IPS-18a (cell line): ENCODE data around the gene PDE8B.

Experiments used
- H3K27ac ChIP-seq: one replicate; pipeline ENCODE4 v1.5.1; 2013; ENCODE audit warnings: low read length
- H3K27me3 ChIP-seq: one replicate; pipeline ENCODE4 v1.6.1; 2013; ENCODE audit warnings: mild to moderate bottlenecking, low read length; ENCODE audit not compliant: control insufficient read depth, insufficient read depth
- H3K36me3 ChIP-seq: one replicate; pipeline ENCODE4 v1.6.1; 2013; ENCODE audit warnings: low read depth, low read length; ENCODE audit not compliant: control insufficient read depth
- H3K4me1 ChIP-seq: one replicate; pipeline ENCODE4 v1.6.1; 2013; ENCODE audit warnings: low read depth, low read length; ENCODE audit not compliant: control insufficient read depth
- H3K4me3 ChIP-seq: one replicate; pipeline ENCODE4 v1.5.1; 2013; ENCODE audit warnings: low read length
- H3K9ac ChIP-seq: one replicate; pipeline ENCODE4 v1.6.1; 2013; ENCODE audit warnings: mild to moderate bottlenecking, low read length, moderate library complexity
- H3K9me3 ChIP-seq: one replicate; pipeline ENCODE4 v1.6.1; 2013; ENCODE audit warnings: low read depth, low read length; ENCODE audit not compliant: control insufficient read depth

The PDE8B gene

DNA sequence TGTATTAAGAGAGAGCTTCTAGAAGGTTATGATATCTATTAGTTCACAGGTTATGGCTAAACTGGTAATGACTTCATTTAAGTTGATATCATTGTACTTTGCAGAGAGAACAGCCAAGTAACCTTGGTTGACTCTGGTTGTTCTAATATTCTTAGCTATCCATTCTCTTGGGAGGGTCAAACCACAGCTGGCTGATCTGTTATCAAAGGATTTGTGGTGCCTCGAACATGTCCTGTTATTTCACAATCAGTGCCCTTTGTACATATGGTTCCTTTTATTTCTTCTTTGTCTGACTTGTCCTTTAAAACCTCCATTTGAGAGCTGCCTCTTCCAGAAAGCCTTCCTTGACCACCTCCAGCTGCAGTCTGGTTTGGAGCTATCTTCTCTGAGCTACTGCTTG lies 61.7 kb downstream of the PDE8B start:
- Histone ChIP-seq H3K27me3 (no peaks in the 10 kb centered on the region), H3K9me3 (no peaks in the 10 kb centered on the region), H3K4me1 (peaks cover 4% of the 10 kb centered on the region), H3K9ac (no peak overlapping the region), H3K27ac (no peak overlapping the region), H3K4me3 (no peak overlapping the region), H3K36me3 (no peaks in the 10 kb centered on the region)

DNA sequence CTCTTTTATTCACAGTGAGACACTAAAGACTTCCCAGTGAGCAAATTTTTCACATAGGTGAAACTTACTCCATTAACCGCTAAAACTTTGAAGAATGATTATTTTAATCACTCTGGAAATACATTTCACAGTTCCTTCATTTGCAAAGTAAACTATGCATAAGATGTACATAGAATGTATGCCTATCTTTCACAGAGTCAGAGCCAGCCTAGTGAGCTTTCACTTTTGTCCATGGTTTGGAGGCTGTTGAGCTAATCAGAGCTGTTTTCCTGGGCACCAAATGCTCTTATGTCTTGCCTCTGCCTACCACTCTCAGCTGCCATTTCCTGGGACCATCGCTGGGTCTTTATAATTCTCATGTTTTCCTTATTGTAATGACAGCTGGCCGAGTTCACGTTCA lies 67.3 kb downstream of the PDE8B start:
- Histone ChIP-seq H3K36me3 (no peaks in the 10 kb centered on the region), H3K9me3 (no peaks in the 10 kb centered on the region), H3K4me3 (no peak overlapping the region), H3K4me1 (peaks cover 4% of the 10 kb centered on the region), H3K9ac (no peak overlapping the region), H3K27me3 (no peaks in the 10 kb centered on the region), H3K27ac (no peak overlapping the region)

DNA sequence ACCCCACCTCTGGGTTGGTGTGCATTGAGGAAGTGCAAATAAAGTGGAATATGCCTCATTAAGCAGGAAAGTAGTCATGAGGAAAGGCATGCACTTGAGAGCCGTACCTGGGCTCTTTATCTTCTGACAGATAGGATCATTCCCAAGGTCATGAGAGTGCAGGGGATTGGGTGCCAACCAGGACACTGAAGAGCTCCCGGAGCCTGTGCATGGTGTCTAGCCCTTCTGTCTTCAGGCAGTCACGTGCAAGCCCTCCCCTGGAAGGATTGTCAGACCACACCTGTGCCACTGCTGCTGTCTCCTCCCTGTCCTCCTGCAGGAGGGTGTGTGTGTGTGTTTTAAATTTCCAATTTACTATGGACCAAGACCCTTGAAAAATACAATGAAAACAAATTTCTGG lies 69.6 kb downstream of the PDE8B start:
- Histone ChIP-seq H3K27ac (no peak overlapping the region), H3K27me3 (no peaks in the 10 kb centered on the region)

DNA sequence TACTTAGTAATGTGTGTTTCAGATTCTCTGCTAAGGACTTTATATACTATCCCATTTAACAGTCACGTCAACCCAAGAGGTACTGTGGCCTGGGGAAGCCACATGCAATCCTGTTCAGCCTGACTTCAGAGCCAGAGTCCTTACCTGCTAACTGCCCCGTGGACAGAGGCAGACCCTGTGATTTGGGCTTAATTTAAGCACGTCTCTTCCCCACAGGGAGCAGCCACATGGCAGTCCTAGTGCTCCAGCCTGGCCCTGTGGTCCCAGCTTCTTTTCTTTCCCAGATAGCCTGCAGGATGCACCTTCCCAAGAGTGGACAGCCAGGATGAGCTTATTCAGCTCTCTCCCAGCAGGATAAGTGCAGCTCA lies 71.5 kb downstream of the PDE8B start:
- Histone ChIP-seq H3K27ac (no peak overlapping the region), H3K4me3 (no peak overlapping the region), H3K9ac (no peak overlapping the region)

More for the DNA sequence above, 69.6 kb downstream of the PDE8B start:
- Histone ChIP-seq H3K9ac (no peak overlapping the region), H3K4me3 (no peak overlapping the region), H3K36me3 (no peaks in the 10 kb centered on the region), H3K9me3 (no peaks in the 10 kb centered on the region), H3K4me1 (peaks cover 4% of the 10 kb centered on the region)

DNA sequence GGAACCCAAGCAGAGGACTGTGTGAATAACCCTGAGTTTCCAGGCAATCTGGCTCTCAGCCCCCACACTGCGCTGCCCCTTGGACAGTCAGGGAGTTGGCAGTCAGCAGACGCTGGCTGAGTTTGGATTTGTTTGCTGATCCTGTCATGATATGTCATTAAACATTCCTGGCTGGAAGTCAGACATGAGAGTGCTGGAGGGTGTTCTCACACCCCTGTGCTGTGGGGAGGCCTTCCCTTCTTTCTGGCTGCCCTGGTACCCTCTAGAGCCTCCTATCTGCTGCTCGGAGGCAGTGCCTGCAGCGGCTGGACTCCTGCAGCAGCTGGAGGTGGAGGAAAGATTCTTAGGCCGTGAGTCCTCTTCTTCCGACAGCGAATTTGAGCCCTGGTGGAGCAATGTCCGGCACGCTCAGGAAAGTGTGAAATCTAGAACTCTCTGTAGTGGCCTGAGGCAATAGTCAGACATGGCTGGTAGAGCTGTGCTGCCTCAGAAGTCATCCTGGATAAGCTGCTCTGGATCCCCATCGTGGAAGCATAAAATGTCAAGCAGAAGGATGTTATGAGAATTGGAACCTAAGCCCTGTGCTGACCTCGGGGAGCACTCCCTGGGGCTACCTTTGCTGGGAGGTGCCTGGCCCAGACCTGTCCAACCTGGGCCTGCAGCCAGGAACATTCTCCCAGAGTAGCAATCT lies 72.0 kb downstream of the PDE8B start:
- Histone ChIP-seq H3K9ac (no peak overlapping the region), H3K27ac (no peak overlapping the region), H3K4me3 (no peak overlapping the region), H3K27me3 (no peaks in the 10 kb centered on the region), H3K9me3 (no peaks in the 10 kb centered on the region), H3K36me3 (no peaks in the 10 kb centered on the region), H3K4me1 (no peaks in the 10 kb centered on the region)

More for the DNA sequence above, 71.5 kb downstream of the PDE8B start:
- no peaks in the 10 kb centered on the region for H3K27me3 ChIP-seq
- H3K4me1 ChIP-seq, result peaks cover 3% of the 10 kb centered on the region
- H3K9me3 ChIP-seq, result no peaks in the 10 kb centered on the region
- no peaks in the 10 kb centered on the region for H3K36me3 ChIP-seq

DNA sequence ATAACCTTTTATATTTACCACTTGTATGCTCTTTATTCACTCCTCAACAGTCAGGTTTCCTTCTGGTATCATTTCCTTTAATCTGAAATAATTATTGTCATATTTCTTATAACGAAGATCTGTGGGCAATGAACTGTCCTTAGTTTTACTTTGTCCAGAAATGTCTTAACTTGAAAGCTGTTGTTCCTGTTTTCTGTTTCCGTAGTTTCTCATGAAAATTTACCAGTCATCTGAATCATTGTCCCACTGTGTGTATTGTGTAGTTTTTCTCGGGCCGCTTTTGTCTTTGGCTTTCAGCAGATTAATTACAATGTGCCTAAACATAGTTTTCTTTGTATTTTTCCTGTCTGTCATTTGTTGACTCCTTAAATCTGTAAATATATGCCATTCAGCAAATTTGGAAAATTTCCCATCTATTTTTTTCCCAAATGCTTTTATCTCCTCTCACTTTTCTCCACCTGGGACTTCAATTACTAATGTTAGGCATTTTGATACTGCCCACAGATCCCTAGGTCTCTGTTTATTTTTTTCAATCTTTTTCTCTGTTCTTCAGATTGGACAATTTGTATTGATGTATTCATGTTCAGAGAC lies 74.9 kb downstream of the PDE8B start:
- Histone ChIP-seq H3K9ac (no peak overlapping the region), H3K4me3 (no peak overlapping the region), H3K27me3 (no peaks in the 10 kb centered on the region), H3K4me1 (no peaks in the 10 kb centered on the region), H3K27ac (no peak overlapping the region), H3K36me3 (no peaks in the 10 kb centered on the region), H3K9me3 (no peaks in the 10 kb centered on the region)

DNA sequence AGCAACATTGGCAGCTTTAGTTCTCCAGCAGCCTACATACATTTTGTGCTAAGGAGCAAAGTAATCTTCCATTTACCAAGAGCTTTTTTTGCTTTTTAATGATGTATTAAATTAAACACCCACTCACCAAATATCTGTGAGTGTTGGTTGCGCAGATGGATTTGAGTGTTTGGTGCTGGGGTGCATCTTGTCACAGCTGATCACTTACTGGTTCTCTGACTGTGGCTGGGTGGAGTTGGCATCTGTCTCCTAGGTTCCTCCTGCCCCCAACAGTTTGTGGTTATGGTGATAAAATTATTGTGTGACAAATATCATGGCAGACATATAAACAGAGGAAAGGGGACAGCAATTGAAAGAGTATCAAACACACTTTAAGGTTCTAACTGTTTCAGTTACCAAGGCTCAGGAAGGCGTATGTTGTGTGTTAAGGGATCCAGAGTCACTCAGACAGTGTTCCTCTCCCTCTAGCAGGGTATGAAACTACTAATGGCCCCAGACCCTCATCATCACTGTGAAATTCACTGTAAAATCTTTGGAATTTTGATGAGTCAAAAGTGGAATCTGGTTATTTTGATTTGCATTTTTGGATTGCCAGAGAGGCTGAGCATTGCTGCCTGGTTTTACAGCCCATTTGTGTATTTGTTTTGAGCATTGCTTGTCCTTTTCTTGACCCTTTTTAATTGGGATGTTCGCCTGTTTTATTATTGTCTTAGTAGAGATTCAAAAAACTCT lies 81.7 kb downstream of the PDE8B start:
- H3K9ac ChIP-seq, result no peak overlapping the region
- no peaks in the 10 kb centered on the region for H3K9me3 ChIP-seq
- H3K4me1 ChIP-seq, result no peaks in the 10 kb centered on the region
- H3K27ac ChIP-seq, result no peak overlapping the region
- no peaks in the 10 kb centered on the region for H3K36me3 ChIP-seq
- no peaks in the 10 kb centered on the region for H3K27me3 ChIP-seq
- no peak overlapping the region for H3K4me3 ChIP-seq

DNA sequence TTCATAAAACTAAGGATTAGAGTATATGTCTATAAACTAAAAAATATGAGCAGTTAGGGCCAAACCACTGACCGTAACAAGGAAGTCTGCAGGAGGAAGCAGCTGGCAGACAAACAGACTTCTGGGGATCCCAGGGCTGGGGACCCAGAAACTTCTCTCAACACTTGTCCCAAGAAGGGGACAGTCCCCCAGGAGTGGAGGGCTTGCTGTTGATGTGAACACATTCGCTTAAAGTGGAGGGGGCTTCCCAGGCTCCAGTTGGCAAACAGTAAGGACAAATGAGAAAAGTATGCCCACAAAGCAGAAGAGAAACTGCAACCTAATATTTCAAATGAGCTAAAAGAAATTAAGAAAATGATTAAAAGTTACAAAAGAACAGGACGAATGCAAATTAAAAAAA lies 83.7 kb downstream of the PDE8B start:
- no peaks in the 10 kb centered on the region for H3K36me3 ChIP-seq
- no peak overlapping the region for H3K9ac ChIP-seq
- no peak overlapping the region for H3K4me3 ChIP-seq
- H3K27ac ChIP-seq, result no peak overlapping the region
- H3K27me3 ChIP-seq, result no peaks in the 10 kb centered on the region
- H3K9me3 ChIP-seq, result no peaks in the 10 kb centered on the region
- no peaks in the 10 kb centered on the region for H3K4me1 ChIP-seq

DNA sequence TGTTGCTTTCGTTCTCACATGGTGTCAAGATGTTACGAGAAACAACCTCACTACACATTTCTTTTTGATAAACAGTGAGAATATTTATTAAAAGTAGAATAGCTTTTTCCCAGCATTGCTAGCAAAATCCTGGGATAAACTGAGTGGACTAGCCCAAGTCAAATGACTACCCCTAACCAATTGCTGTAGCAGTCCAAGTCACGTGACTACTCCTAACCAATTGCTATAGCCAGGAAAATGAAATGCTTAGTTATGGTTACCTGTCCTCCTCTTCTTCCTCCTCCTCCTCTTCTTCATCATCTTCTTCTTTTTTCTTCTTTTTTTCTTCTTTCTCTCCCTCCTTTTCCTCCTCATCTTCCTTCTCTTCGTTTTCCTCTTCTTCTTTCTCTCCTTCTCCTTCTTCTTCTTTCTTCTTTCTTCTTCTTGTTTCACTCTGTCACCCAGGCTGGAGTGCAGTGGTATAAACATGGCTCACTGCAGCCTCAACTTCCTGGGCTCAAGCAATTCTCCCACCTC lies 85.4 kb downstream of the PDE8B start:
- Histone ChIP-seq H3K9ac (no peak overlapping the region), H3K4me1 (no peaks in the 10 kb centered on the region), H3K9me3 (no peaks in the 10 kb centered on the region), H3K27ac (no peak overlapping the region), H3K36me3 (no peaks in the 10 kb centered on the region), H3K27me3 (no peaks in the 10 kb centered on the region), H3K4me3 (no peak overlapping the region)

DNA sequence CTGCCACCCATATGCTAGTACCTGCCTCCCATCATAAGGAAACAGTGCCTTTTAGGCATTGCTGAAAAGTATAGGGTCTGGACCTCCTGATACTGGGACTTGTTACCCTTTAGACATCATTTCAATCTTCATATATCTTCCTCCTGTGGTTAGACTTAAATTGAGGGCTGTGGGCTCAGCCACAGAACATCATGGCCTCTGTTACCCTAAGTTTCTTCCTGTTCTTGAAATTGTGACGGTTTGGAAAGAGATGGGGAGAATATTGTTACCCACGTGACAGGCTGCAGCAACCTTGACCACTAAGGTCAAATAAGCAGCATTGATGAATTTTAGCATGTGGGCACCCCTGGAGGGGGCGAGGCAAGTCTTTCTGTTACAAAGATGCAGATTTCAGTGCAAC lies 87.7 kb downstream of the PDE8B start:
- no peak overlapping the region for H3K9ac ChIP-seq
- H3K9me3 ChIP-seq, result no peaks in the 10 kb centered on the region
- H3K27me3 ChIP-seq, result no peaks in the 10 kb centered on the region
- H3K36me3 ChIP-seq, result no peaks in the 10 kb centered on the region
- H3K4me1 ChIP-seq, result no peaks in the 10 kb centered on the region
- no peak overlapping the region for H3K27ac ChIP-seq
- no peak overlapping the region for H3K4me3 ChIP-seq

DNA sequence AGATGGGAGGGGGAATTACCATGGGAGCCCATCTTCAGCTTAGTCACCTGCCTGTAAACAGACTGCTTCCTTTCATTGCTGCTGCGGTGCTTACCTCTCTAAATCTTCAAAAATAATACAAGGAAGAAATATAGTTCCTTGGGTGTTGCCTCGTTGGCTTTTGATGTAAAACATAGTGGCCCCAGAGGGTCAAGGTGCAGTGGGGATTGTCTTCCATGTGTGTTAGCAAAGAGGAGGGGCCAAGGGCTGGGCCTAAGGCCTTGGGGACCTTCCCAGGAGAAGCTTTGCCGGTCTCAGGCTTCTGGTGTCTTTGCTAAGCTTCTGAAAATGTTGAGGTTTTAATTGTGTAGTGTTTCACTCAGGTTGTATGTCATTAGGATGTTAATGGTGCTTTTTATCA lies 90.0 kb downstream of the PDE8B start:
- H3K4me3 ChIP-seq, result no peak overlapping the region
- H3K9me3 ChIP-seq, result no peaks in the 10 kb centered on the region
- H3K36me3 ChIP-seq, result no peaks in the 10 kb centered on the region
- no peak overlapping the region for H3K9ac ChIP-seq
- no peaks in the 10 kb centered on the region for H3K4me1 ChIP-seq
- no peaks in the 10 kb centered on the region for H3K27me3 ChIP-seq
- H3K27ac ChIP-seq, result no peak overlapping the region
